ENCODE results near the gene UBLCP1. TPM values are rescaled to one million over a fixed set of nuclear protein-coding genes. Genes with fewer than 3 reads are reported as not detected.

The UBLCP1 gene
- total and polyA plus RNA-seq, 2 of the 13 experiments (the other 11 are each of a cell fraction or from before 2014, with no cell fraction given) = 6.5 to 12.6 TPM

DNA sequence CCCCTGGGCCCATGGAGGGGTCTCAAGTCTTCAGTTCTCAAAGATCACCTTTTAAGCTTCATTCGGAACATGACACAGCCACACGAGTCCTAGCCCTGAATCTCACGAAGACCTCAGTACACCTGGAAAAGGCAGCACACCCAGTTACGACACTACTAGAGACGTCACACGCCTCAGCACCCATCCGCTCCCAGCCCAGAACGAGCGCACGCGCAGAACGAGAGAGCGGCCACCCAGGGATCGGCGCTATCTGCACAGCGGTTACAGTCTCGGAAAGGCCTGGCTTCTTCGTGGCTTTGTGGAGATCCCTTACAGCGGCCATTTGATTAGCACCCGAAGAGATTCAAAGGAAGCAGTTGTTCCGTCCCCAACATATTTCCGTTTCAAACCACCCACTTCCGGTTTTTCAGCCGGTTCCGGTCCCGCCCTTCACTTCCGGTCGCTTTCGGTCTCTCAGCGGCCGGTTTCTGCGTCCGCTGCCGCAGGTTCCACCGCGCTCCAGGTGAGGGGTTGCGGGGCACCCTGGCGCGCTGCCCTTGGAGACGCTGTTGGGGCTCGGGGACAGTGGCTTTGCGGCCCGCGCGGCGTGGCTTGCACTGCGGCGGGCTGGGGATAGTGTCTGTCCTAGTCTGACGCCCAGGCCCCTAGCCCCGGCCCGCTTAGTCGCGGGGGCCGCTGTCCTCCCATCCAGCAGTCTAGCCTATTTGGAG is at the start of gene UBLCP1 (continued):
- TF ChIP-seq ZNF318 (CRISPR knock-in tag; IDR thresholded peaks at IDR 0.05) = no peak
- TF ChIP-seq ZNF550 (CRISPR knock-in tag; IDR thresholded peaks at IDR 0.05; ENCODE audit: borderline replicate concordance) = no peak
- TF ChIP-seq HOXA7 (CRISPR knock-in tag; IDR thresholded peaks at IDR 0.05) = no peak
- peak; percentile 75 for TF ChIP-seq LCORL (IDR thresholded peaks at IDR 0.05)
- no peak; the same call in 1 of the 2 replicates for TF ChIP-seq LCORL (CRISPR knock-in tag; IDR thresholded peaks at IDR 0.05)
- TF ChIP-seq YY1 (IDR thresholded peaks at IDR 0.05; ENCODE audit: insufficient read depth, insufficient replicate concordance, low read depth, low read length) = peak; percentile 70
- TF ChIP-seq ZNF556 (CRISPR knock-in tag; IDR thresholded peaks at IDR 0.05; ENCODE audit: borderline replicate concordance) = no peak
- TF ChIP-seq MIER2 (CRISPR knock-in tag; IDR thresholded peaks at IDR 0.05) = no peak
- peak; percentile 83 for TF ChIP-seq ZMYM4 (CRISPR knock-in tag; IDR thresholded peaks at IDR 0.05)
- TF ChIP-seq ZFP1 (CRISPR knock-in tag; IDR thresholded peaks at IDR 0.05) = no peak
- peak; percentile 77 to 78; a peak in 3 of 4 replicates for TF ChIP-seq POLR2A (IDR thresholded peaks at IDR 0.05; ENCODE audit: insufficient read depth in 1 of 2, low read depth in 2 of 2, low read length in 2 of 2)
- no peak for TF ChIP-seq MZF1 (CRISPR knock-in tag; IDR thresholded peaks at IDR 0.05; ENCODE audit: borderline replicate concordance)
- peak; percentile 78; the same call in 1 of the 2 replicates for TF ChIP-seq SAFB2 (CRISPR knock-in tag; IDR thresholded peaks at IDR 0.05; ENCODE audit: borderline replicate concordance, low read depth)
- peak; percentile 56; the same call in 1 of the 2 replicates for TF ChIP-seq ZNF558 (CRISPR knock-in tag; IDR thresholded peaks at IDR 0.05; ENCODE audit: borderline replicate concordance)
- peak; percentile 59; the same call in 1 of the 2 replicates for TF ChIP-seq ZNF788 (CRISPR knock-in tag; IDR thresholded peaks at IDR 0.05; ENCODE audit: borderline replicate concordance)
- TF ChIP-seq FOXA3 (CRISPR knock-in tag; IDR thresholded peaks at IDR 0.05) = peak; percentile 15; the same call in 1 of the 2 replicates
- peak; percentile 43; the same call in 1 of the 2 replicates for TF ChIP-seq ZNF235 (CRISPR knock-in tag; IDR thresholded peaks at IDR 0.05; ENCODE audit: borderline replicate concordance)
- 0 out of 2 replicates have a peak, but pooled peaks have one; percentile 50 for TF ChIP-seq REL (CRISPR knock-in tag; conservative IDR thresholded peaks at IDR 0.05)
- TF ChIP-seq TRIM22 (IDR thresholded peaks at IDR 0.05) = no peak
- no peak for TF ChIP-seq ZNF878 (CRISPR knock-in tag; IDR thresholded peaks at IDR 0.05)
- peak; percentile 54; the same call in 1 of the 2 replicates for TF ChIP-seq DRAP1 (CRISPR knock-in tag; IDR thresholded peaks at IDR 0.05)
